Nephron progenitor cell (in vitro differentiated cells): Measurements from ENCODE around the gene LRP8.

Experiments used
- DNase-seq: peaks from one replicate; pipeline ENCODE4 v3.0.0; 2021
- H3K27ac Mint-ChIP-seq: 2 replicates; pipeline ENCODE4 v1.8.0; 2021; ENCODE audit warnings: mild to moderate bottlenecking, moderate library complexity, mixed read lengths
- H3K27me3 Mint-ChIP-seq: 2 replicates; pipeline ENCODE4 v1.8.0; 2021; ENCODE audit warnings: mild to moderate bottlenecking, low read depth, mixed read lengths; ENCODE audit not compliant: poor library complexity
- H3K36me3 Mint-ChIP-seq: 2 replicates; pipeline ENCODE4 v1.8.0; 2021; ENCODE audit warnings: low read depth, mixed read lengths
- H3K4me1 Mint-ChIP-seq: 2 replicates; pipeline ENCODE4 v1.8.0; 2021; ENCODE audit warnings: mixed read lengths
- H3K4me3 Mint-ChIP-seq: 2 replicates; pipeline ENCODE4 v1.8.0; 2021; ENCODE audit warnings: mild to moderate bottlenecking, moderate library complexity, mixed read lengths
- H3K9me3 Mint-ChIP-seq: 2 replicates; pipeline ENCODE4 v1.8.0; 2021; ENCODE audit warnings: mild to moderate bottlenecking, moderate library complexity, mixed read lengths
- CTCF ChIP-seq: fragments of 200-600 bp; sonication (generic); IDR thresholded peaks from 2 replicates; pipeline ENCODE4 v1.5.0; 2021; ENCODE audit warnings: antibody characterized with exemption

Gene LRP8

DNA sequence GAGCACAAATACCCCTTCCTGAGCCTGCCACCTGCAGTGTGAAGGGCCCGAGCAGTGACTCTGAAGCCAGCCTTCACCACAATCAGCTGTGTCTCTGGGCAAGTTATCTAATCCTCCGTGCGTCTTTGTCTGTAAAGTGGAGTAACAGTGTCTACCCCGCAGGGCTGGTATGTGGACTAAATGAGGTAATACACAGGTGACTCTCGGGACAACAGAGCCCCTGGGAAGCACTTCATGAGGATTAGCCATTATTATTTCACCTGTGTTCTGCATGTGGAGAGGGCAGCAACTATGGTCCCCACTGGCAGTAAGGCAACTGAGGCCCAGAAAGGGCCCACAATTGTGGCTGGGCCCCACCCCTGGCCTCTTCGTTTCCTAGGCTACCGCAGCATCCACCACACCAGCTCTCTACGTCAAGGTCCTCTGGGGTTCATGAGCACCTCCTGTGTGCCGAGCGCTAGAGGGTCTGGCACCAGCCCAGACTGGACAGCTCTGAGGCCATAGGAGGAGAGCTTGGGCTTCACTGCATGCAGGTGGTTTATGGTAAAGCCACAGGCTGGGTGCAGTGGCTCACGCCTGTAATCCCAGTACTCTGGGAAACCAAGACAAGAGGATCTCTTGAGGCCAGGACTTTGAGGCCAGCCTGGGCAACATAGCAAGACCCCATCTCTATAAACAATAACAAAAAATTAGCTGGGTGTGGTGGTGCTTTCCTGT is 41.3 kb upstream of the LRP8 start:
- Mint-ChIP-seq H3K4me1 (peaks cover 15% of the 10 kb centered on the region), H3K36me3 (no peaks in the 10 kb centered on the region), H3K27ac (no peak overlapping the region), H3K4me3 (no peak overlapping the region), H3K9me3 (no peaks in the 10 kb centered on the region), H3K27me3 (peaks cover 21% of the 10 kb centered on the region)
- no peak for TF ChIP-seq CTCF
- no peak for DNase-seq

GRCh38 chr1:53368314-53369033 is 40.6 kb upstream of the LRP8 start:
- Mint-ChIP-seq H3K9me3 (no peaks in the 10 kb centered on the region), H3K27ac (no peak overlapping the region), H3K36me3 (no peaks in the 10 kb centered on the region), H3K4me1 (peaks cover 11% of the 10 kb centered on the region), H3K27me3 (peaks cover 23% of the 10 kb centered on the region), H3K4me3 (no peak overlapping the region)
- no peak for TF ChIP-seq CTCF
- no peak for DNase-seq

DNA sequence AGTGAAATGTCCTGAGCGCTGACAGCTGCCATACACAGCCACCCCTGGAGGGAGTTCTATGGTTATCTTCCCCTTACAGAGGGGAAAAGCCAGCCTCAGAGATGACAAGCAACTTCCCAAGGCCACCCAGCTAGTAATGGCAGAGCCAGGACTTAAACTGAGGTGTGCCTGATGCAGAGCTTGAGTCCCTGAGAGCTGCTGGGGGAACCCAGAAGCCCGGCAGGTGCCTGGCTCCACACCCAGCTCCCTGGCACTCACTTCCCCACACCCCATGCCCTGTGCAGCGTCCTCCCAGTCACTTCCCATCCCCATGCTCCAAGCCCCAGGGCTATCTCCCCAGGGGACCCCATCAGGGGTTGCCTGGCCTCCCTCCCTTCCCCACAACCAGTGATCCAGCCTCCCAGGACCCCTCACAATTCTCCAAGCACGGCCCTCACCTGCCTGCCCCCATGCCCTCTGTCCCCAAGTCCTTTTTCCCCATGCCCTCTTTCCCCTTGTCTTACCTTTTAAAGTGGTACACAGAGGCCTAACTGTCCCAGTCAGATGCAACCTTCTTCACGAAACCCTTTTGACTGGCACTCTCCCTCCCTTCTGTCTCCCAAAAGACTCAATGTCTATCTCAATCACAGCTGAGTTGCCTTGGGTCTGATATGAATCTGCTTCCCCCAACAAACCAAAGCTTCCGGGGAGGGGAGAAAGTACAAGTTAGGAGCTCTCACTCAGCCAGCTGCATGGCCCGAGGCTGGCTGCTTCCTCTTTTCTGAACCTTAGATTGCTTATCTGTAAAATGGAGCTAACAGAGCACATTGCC is 39.8 kb upstream of the LRP8 start:
- H3K27me3 Mint-ChIP-seq = peaks cover 23% of the 10 kb centered on the region

DNA sequence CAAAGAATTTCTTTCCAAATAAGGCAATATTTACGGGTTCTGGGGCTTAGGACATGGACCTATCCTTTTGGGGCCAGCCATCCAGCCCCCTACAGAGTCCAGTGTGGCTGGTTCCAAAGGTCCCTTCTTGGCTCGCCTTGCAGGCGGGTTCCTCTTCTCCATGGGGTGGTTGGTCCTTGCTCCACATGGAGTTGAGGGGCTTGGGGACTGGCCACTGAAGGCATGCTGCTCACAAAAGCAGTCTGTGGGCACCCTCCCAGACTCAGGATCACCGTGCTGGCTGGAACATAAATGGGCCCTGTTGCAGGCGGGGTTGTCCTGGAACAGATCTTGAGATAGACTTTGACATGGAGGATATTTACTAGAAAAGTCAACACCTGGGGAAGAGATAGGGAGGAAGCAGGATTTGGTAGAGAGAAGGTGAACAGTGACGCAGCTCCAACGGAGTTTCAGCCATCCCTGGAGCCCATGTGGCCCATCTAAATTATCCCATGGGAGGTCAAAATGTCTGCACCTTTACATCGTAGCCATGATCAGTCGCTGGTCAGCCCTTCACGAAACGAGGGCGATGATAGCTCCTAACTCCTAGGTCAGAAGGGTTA is 39.1 kb upstream of the LRP8 start:
- no peak for DNase-seq
- Mint-ChIP-seq H3K4me3 (no peak overlapping the region), H3K36me3 (no peaks in the 10 kb centered on the region), H3K27me3 (peaks cover 23% of the 10 kb centered on the region), H3K27ac (no peak overlapping the region), H3K9me3 (no peaks in the 10 kb centered on the region), H3K4me1 (peaks cover 6% of the 10 kb centered on the region)
- TF ChIP-seq CTCF = no peak

More for the DNA sequence above, 39.8 kb upstream of the LRP8 start:
- no peak for DNase-seq
- no peak for TF ChIP-seq CTCF
- no peaks in the 10 kb centered on the region for H3K9me3 Mint-ChIP-seq
- no peaks in the 10 kb centered on the region for H3K36me3 Mint-ChIP-seq
- no peak overlapping the region for H3K27ac Mint-ChIP-seq
- H3K4me1 Mint-ChIP-seq = peaks cover 7% of the 10 kb centered on the region
- H3K4me3 Mint-ChIP-seq = no peak overlapping the region

DNA sequence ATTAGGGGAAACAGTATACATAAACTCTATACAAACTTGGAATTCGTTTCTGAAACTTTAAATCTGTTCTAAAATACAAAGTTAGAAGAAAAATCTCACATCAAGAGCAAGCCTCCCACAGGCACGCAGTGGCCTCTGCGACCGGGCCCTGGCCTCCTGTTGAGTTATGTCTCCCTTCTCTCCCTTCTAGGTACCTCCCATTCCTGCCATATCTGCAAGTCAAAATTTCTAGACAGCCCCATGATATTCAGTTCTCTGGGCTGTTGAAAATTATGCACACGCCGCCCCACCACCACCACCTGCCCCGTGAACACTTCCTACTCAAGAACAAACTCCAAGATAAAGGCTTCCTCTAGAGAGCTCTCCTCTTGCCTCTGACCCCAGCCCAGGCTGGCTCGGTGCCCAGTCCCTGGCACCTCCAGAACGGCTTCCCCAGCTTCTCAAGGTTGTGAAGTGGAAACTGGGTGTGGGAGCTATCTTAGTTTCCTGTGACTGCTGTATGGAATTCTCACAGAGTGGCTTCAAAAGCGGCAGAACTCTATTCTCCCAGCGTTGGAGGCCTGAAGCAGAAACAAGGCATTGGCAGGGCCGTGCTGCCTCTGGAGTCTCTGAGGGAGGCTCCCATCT is 37.7 kb upstream of the LRP8 start:
- H3K9me3 Mint-ChIP-seq = no peaks in the 10 kb centered on the region
- no peak for DNase-seq
- H3K36me3 Mint-ChIP-seq = no peaks in the 10 kb centered on the region
- peaks cover 3% of the 10 kb centered on the region for H3K4me1 Mint-ChIP-seq
- no peak overlapping the region for H3K4me3 Mint-ChIP-seq
- TF ChIP-seq CTCF = no peak
- no peak overlapping the region for H3K27ac Mint-ChIP-seq
- peaks cover 23% of the 10 kb centered on the region for H3K27me3 Mint-ChIP-seq
